HUDEP-2 (cell line): ENCODE data around the gene PARD3B.

Source experiments
- DNase-seq, 76 experiments: peaks; one replicate each; lab custom pipeline; 2025; ENCODE audit not compliant: unreplicated experiment in 76 of 76; lab: John Stamatoyannopoulos, UW

The PARD3B gene

DNA sequence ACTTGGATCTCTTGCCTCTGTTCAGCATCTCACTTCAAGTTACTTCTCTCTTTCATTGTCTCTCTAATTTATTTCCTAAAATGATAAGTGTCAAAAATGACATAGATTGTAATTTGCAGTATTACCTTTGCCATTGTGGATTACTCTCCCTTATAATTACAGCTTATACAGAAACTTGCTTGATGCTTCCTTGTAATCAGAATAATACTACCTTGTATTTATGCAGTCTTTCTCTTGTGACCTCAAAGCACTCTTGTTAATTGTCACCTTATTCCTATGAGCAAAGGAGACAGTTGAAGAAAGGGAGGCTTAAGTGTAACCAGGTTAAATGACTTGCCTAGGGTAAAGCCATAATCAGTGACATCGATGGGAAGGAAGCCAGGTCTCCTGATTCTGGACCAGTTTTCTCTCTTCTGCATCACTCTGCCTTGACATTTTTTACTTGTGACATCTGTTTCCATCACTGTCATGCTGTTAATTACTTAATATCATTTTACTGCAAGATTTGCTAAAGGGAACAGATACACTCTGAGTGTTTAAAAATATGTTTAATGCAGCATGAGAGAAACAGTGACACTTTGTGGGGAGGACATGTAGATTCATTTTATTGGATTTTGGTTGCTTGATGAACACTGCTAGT, 388.6 kb downstream of the PARD3B start:
- DNase-seq = no peak

DNA sequence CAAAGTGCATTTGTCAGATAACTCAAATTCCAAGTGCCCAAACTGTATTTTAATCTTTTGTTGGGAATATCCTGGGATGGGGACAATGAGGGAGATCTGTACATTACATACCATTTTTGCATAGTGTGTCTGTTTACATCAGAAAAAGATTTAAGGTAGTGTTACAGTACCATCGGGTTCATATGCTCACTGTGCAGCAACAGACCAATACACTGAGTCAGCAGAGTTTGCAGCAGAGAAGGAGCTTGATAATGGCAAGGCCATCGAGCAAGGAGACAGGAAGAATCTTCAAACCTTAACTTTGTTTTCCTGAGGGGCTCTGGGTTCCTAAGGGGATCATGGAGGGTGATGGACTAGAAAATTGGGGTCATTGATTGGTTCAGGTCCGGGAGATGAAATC, 399.7 kb downstream of the PARD3B start:
- no peak for DNase-seq

DNA sequence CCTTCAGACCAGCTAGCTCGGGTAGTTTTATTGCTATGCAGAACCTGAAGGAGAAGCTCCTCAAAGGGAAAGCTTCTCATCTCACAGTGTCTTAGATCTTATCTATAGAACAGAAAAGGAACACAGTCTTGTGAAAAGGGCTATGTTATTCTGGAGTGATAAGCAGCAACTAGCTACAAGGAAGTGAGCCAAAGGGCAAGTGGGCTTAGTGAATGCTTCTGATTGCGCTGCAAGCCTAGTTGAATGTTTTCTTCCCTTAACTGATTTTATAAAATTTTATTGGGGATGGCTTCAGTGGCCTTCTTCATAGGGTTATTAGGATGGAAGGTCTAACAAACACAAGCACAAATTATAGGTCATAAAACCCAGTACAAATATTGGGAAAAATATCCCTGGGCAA, 400.1 kb downstream of the PARD3B start:
- DNase-seq = no peak

DNA sequence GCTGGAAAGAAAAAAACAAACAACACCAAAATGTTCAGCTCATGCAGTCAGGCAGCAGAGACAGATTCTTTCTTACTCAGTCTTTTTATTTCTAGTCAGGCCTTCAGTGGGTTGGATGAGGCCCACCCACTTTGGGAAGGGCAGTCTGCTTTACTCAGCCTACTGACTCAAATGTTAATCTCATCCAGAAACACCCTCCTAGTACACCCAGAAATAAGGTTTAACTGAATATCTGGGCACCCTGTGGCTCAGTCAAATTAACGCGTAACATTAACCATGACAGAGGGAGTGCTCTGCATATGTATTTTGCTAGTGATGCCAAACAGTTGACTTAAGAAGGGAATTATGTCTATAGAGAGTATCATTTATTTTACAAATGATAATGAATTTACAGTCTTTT, 401.6 kb downstream of the PARD3B start:
- DNase-seq = no peak

DNA sequence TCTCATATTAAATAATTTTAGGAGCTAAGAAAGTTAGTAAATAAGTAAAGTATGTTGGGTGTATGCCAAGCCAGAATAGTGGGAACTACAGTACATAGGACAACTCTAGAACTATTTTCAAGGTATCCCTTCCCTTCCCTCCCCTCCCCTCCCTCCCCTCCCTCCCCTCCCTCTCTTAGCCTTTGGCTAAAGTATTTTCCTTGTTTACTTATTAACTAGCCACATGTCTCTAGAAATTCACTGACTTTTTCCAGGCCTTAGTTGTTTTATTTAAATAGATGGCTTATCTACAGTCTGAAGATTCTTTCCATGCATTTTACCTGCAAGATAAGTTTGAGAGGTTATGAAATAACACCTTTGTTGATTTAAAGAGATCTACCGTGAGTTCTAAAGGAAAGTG, 402.1 kb downstream of the PARD3B start:
- DNase-seq = no peak

DNA sequence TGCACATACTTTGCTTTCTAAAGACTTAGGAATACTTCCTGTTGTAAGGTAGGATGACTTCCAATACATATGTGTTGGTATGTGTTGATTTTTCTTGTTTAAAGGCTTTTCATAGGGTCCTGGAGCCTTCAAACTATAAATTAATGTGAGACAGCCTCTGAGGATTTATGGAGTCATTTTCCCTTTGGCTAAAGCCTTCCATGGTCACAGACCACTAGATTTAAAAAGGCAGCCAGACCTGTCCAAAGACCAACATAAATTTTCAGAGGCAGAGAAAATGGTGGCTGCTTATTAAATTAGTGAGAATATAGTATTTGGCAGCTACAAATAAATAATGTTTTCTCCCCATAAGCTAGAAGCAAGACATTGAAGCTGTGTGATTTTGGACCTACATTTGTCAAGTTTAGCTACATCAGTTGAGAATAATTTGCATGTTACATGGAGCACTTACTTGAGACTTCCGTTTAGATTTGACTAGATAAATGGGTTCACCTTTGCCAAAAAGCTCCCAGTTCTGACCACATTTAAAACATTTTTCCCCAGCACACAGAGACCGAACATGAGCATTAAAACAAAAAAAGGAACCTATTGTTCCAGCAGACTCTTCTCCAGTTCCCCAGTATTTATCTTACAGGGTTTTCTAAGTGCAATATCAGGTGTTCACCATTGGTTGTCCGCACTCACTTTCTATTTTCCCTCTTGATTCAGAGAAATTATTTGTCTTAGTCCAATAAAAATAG, 402.9 kb downstream of the PARD3B start:
- DNase-seq = no peak

DNA sequence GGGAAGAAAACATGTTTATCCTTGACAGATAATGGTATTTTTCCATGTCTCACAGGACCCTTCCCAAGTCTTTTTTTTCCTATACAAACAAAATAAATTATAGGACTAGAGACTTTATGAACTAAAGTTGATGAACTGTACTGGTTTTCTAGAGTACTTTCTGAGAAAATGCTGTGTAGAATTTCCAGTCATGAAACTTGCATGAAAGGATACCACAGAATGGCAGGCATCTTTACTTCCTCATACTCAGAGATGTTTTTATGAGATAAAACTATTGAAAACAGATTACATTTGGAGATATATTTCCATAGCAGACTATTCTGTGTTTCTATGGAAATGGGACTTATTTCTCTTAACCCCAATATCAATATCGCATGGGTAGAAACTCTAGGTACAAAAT, 403.5 kb downstream of the PARD3B start:
- no peak for DNase-seq

DNA sequence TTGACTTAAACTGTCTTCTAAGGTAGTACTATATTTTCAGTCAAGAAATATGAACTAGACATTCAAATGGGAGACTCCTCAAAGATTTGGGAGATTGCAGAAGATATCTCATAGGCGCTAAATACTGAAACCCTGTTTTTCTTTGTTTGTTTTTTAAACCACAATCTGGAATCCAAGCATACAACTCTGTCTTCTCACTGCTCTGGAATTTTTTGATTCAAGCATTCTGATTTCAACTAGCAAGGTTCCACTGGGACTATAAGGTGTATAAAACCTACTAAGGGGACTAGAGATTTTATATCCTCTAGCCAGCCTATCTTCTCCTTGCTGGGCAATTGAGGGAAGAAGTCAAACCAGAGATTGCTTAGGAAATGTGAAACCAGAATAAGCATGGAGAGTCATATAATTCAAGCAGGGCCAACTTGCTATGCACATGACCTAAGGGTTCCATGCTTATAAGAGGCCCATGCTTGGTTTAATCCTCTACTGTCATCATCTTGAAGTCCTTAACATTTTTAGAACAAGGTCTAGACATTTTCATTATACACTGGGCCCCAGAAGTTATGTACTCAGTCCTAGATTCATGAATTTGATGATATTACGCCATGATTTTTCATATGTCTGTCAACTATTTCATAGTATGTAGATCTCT, 405.5 kb downstream of the PARD3B start:
- no peak for DNase-seq

DNA sequence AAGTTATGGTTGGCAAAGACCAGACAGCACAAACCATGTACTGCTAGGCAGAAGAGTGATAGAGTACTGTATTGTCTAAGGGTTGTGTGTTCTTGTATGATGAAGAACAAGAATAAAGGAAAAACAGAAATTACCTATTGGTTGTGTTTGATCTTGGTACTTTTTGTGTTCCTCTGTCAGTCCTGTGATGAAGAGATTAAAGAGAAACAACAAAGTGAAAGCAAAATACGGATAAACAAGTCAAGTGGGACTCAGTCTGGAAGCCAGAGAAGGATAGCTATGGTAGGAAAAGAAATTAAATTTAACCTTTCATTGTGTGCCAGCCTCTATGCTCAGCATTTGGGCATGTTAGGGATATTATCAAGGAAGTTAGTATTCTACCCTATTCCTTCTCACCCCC, 413.1 kb downstream of the PARD3B start:
- no peak for DNase-seq

DNA sequence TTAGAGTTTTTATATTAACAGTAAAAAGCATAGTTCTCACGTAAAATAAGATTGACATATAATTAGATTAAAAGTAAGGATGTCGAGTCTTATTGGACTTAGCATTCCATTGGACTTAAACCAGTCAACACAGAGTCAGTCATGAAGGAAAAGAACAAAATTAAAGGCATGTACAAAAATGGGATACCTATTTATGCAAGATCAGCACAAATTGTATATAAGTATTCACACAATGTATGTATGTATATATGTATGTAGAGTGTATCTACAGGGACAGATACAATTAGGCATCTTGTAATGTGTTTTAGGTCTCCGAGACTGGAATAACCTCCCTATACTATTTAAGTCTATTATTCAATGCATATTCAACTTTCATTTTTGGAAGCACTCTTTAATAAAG, 419.1 kb downstream of the PARD3B start:
- DNase-seq = no peak

DNA sequence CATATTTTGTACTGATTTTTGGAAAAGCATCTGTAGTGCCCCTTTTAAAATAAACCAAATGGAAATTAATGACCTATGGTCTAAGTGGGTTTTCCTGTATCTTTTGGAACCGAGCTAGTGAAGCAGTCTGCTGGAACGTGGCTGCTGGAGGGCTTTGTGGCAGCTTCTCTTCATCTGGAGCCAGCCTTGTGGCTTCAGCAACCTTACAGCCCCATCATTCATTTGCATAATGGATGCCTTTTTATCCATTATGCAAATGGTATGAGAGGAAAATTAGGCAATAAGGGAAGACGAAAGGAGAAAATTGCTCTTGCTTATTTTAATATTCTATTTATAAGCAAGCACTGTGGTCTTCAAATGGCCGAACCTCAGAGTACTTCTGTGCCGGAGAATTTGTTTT, 421.0 kb downstream of the PARD3B start:
- no peak for DNase-seq

DNA sequence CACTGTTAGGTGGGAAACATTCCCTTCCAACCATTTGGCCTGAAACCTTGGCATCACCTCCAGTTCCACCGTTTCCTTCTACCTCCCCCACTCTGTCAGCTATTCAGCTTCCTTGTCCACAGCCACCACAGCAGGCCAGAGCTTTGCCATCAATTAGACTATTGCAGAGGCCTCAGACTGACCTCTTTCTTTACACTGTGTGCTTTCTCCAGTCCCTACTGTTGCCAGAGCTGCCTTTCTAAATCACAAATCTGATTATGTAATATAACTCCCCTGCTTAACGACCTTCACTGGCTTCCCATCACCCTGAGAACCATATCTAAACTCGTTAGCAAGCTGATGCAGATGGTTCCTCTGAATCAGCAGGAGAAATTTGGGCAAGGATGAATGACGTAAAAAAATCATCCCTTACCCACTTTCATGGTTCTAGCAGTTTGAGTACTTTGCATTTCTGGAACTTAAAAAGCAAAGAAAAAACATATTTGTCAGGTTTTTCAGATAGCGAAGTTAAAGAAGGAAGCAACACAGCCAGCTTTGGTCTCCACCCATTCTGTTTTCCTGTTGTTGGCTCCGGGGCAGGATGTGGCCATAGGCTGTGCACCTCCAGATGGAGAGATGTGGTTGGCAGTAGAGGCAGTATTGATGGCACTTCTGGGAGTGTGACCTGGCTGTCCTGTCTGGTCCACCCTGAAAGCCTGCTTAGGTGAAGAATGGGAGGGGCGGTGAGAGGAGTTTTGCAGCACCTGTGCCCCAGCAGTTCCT, 422.1 kb downstream of the PARD3B start:
- DNase-seq = no peak

DNA sequence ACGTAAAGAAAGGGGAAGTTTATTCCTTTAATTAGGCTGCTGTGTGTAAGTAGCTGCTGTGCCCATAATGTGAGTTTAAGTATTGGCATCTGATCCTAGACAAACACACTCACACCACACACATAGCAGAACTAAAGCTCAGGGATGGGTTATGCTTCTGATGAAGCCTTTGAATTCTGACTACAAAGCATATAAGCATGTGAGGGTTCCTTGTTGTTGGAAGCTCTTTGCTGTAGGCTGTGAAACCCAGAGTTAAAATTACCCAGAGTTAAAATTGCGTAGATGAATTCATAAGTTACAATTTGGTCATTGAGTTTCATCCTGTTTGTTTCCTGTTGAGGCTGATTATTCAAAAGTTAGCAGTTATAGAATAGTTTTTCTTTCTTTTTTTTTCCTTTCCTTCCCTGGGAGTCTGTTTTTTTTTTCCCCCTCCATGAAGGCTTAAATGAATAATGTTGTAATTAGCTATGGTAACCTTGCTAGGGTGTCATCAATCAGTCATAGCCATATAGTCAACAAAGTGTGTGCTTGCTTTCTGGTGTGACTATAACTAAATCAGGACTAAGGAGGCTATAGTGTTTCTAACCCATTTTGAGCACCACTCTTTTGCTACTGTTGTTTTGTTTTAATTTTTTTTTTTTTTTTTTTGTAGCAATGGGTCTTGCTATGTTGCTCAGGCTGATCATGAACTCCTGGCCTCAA, 426.1 kb downstream of the PARD3B start:
- no peak for DNase-seq

DNA sequence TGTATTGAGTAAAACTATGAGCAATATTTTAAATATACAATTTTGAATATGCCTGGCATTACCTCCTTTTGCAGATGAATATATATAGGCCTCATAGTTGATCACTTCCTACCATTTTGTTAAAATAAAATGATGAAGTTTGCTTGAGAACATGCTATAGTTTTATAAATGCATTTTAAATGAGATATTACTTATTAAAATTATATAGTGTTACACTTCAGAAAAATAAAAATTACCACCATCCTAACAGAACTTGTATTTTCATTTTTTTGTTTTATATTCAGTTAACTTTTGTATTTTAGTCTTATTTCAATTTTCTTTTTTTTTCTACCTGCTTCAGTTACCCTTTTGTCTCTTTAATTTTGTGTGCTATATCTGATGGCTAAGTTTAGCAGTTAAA, 426.9 kb downstream of the PARD3B start:
- no peak for DNase-seq

DNA sequence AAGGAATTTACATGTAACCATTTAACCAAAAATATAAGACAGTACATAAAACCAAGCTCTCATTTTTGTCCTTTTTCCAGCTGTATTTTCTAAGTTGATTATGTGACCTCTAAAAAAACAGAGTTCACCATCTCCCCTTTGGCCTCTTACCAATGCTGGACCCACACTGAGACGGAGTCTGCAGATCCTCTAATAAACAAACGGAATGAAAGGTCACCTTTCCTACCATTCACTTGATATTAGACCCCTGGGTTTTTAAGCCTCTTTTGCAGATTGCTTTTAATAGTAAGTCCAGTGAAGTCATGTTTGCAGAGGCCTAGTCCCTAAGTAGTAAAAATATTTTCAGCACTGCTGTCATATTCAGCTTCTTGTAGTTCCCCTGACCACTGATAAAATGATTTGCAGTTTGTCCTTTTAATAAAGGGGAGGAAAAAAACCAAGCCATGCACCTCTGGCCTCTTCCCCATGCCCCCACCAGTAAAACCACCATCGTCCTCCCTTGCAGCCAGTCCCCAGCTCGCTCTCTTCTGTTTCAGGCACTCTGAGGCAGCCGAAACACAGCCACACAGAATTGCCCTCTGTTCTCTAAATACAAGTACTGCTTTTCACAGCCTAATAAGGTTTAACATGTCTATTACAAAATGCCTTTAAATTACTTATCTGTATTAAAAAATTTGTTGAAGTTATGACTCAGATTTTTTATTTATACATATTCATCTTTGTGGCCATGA, 427.5 kb downstream of the PARD3B start:
- no peak for DNase-seq

DNA sequence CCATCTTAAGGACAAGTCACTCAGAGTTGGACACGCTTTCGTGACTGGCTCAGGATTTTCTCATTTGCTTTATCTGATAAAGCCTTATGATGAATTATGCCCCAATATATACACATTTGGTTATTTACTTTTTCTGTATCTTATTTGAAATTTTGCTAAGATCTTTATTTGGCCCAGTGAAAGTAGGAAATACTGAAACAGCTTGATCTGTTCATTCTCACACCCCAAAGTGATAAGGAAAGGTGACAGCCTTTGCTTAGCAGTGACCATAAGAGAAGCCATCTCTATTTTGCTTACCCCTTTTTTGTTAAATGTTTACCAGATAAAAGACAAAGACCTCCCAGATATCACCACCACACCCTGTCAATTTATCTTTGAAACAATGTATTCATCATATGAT, 428.3 kb downstream of the PARD3B start:
- DNase-seq = no peak

DNA sequence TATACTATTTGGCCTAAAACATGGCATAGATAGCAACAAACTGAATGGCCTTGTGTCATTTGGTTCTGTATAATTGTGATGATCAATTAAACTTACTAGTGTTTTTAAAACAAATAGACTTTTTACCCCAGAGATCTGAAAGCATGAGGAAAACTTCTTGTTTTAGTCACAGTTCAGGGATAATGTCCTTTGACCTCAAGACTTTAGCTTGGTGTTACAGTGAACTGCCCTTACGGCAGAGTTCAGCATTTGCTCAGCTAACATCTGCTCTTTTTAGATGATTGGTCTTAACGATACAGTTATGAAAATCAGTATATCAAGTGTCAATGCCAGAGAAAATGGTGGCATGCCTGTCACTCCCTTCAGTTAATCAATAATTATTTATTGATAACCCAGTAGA, 429.2 kb downstream of the PARD3B start:
- DNase-seq = no peak

DNA sequence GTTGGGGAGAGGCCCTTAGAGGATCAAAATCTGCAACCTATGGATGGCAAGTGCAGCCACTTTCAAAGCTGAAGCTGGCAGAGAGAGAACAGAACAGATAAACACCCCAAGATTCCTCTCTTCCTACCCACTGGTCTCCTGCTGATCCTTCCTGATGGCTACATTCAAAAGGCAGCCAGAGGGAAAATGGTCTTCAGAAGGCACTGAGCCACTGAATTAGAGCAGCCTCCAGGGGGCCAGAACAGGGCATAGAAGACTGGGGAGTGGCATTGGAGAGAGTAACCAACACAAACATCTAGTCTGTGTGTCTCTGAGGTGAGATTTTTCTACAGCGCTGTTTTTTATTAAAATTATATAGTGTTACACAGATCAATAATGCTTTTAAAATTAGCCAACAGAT, 432.6 kb downstream of the PARD3B start:
- peak in 1 of 76 experiments; percentile 13 for DNase-seq

DNA sequence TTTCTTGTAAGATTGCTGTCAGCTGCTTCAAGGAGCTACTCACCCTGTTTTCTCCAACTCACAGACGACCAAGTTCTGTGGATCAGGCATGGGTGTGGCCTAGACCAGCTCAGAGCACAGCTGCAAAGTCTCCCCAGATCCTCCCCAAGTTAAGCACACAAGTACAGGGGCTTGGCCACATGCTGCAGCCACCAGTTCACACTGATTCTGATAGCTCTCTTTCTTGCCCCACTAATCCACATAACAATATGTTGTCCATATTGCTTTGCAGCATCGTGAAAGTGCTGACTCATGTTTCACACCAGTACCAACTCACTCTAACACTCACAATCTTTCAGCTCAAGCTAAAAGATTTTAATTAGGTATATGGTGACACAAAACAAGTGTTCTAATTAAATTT, 437.0 kb downstream of the PARD3B start:
- DNase-seq = peak in 14 of 76 experiments; percentile 3 to 35 (median 14)

DNA sequence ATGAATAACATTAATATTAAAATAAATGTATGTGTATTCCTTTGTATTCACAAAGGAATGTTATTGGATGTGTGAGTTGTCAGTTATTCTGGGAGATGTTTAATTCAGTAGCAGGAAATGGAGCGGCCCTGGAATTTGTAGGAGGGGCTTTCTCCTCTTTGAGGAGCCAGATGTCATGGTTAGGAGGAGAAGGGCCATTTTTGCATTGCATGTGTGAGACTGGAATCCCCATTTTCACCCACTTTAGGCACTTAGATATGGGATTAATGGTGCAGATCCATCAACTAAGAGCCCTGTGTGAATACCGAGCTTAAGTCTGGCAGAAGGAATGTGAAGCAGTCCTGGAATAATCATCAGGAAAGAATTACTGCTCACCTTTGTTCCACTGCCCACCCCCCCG, 439.2 kb downstream of the PARD3B start:
- no peak for DNase-seq
